DMS153 treated with DMSO at 0.1 percent for 48 hours (cell line): ENCODE measurements around the gene IKZF3.
"Not testable (repeated sequence)": the region's sequence is repeated elsewhere in the genome, so short reads cannot be mapped to it uniquely, and the experiment has no call there.

Experiments
- DNase-seq: peaks from one replicate; lab custom pipeline; 2025; ENCODE audit not compliant: unreplicated experiment; lab: John Stamatoyannopoulos, UW

The IKZF3 gene

GRCh38 chr17:39861235-39861634 is 2.9 kb downstream of the IKZF3 start:
- no peak for DNase-seq

GRCh38 chr17:39855911-39856649 is 8.0 kb downstream of the IKZF3 start:
- not testable (repeated sequence) for DNase-seq

DNA sequence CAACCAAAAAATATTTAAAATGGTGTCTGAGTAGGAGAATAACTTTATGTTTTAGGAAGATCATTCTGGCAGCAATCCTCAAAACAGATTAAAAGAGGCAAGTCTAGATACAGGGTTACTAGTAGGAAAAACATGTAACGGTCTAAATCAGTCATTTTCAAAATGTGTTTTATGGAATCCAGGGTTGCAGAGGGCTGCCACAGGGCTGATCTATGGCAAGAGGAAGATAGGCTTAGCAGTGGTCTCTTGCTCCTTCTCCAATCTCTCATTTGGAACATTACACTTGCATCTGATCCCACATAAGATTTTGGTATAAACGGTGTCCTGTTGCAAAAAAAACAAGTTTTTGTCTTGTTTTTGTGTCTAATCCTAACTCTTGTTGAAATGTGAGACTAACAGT is 9.2 kb downstream of the IKZF3 start:
- no peak for DNase-seq

DNA sequence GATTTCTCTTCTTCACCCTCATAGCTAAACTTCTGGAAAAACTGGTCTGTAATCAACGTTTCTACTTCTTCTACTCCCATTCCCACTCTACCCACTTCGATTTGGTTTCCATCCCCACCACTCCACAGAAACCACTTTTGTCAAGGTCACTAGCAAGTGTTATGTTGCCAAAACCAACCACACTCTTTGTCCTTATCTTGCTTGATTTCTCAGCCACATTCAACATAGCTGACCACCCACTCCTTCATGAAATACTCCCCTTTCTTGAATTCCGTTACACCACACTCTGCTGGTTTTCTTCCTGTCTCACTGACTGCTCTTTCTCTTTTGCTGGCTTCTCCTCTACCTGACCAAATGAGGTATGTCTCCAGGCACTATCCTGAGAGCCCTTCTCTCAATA is 11.9 kb downstream of the IKZF3 start:
- DNase-seq, result no peak

DNA sequence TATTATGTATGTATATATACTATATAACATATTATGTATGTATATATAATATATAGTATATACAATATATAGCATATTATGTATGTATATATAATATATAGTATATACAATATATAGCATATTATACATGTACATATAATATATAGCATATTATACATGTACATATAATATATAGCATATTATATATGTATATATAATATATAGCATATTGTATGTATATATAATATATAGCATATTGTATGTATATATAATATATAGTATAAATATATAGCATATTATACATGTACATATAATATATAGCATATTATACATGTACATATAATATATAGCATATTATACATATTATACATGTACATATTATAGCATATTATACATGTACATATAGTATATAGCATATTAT is 13.9 kb downstream of the IKZF3 start:
- DNase-seq, result not testable (repeated sequence)

GRCh38 chr17:39848600-39848999 is 15.5 kb downstream of the IKZF3 start:
- DNase-seq, result no peak

GRCh38 chr17:39846205-39846604 is 17.9 kb downstream of the IKZF3 start:
- no peak for DNase-seq

DNA sequence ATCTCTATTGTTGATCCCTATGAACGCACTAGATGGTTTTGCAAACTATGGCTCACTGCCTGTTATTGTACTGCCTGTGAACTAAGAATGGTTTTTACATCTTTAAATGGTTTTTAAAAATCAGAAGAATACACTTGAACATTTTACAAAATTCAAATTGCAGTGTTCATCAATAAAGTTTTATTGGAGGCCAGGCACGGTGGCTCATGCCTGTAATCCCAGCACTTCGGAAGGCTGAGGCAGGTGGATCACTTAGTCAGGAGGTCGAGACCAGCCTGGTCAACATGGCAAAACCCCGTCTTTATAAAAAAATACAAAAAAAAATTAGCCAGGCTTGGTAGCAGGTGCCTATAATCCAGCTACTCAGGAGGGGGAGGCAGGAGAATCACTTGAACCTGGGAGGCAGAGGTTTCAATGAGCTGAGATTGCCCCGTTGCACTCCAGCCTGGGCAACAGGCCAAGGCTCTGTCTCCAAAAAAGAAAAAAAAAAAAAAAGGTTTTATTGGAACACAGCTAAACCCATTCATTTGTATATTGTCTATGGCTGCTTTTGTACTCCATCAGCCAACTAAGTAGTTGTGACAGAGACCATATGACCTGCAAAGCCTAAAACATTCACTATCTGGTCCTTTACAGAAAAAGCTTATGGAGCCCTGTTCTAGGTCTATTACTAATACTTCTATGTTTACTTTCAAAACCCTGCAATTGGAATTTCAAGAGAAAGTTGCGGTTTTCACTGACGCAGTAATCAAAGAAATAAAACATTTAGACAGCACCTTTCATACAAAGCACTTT is 18.9 kb downstream of the IKZF3 start:
- peak; percentile 29 for DNase-seq

DNA sequence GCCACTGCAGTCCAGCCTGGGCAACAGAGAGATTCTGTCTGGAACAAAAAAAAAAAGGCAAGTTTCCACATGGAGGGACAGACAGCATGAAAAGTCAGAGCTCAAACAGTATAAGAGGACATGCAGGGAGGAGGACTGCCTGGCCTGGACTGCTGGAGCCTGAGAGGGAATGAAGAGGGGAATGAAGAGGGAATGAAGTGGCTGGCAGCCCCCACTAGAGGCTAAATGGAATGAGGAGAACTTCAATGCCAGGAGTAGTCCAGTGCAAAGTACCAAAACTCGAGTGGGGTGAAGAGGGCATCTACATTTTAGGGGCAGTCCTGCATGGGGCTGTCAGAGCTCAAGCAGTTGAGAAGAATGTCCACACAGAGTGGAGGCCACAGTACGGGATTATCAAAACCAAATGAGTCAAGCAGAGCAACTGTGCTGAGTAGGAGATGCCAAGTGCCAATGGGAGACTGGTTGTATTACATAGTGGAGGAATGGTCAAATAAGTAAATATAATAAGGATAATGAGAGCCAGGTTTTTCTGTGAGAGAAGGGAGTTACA is 22.9 kb downstream of the IKZF3 start:
- no peak for DNase-seq

- no peak for DNase-seq
Measured at GRCh38 chr17:39838784-39839183, 25.3 kb downstream of the IKZF3 start.

DNA sequence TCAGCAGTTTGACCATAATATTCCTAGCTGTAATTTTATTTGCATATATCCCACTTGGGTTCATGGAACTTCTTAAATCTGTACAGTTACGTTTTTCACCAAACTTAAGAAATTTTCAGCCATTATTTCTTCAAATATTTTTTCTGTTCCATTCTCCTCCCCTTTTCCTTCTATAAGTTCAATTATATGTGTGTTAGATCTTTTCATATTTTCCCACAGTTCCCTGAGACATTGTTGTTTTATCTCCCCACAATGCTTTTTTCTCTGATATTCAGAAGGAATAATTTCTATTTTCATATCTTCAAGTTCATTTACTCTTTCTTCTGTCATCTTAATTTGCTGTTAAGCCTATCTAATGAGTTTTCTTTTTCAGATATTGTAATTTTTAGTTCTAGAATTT is 26.1 kb downstream of the IKZF3 start:
- no peak for DNase-seq

DNA sequence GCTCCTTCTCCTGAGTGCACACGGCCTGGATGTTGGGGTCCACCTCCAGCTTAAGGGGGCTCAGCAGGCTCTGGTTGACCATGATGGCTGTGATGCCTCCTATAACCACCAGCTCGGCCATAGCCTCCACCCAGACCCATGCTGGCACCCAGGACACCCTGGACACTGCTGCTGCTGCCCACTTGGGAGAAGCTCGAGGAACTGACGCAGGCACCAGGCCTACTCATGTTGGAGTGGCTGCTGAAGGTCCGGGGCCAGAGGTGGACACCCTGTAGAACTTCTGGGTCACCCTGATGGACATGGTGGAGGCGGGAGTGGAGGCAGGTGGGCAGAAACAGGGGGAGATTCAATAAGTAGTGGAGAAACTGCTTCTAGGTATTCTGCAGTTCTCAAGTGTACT is 28.0 kb downstream of the IKZF3 start:
- DNase-seq, result no peak

- DNase-seq, result no peak
Measured at GRCh38 chr17:39835038-39835786, 28.9 kb downstream of the IKZF3 start.

DNA sequence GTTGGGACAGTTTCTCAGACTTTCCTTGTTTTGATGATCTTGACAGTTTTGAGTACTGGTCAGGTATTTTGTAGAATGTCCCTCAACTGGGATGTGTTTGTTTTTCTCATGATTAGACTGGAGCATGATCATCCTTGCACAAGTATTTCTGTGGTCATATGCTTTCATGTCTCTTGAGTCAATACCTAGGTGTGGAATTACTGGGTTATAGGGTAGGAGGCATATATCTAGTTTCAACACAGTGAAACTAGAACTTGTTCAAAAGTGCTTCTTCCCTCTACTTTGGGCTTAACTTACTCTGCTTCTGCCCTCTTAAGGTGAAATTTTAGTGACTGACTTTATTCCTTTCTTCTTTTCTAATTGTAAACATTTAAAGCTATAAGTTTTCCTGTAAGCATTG is 30.1 kb downstream of the IKZF3 start:
- DNase-seq, result no peak

GRCh38 chr17:39831588-39831987 is 32.5 kb downstream of the IKZF3 start:
- DNase-seq, result no peak

DNA sequence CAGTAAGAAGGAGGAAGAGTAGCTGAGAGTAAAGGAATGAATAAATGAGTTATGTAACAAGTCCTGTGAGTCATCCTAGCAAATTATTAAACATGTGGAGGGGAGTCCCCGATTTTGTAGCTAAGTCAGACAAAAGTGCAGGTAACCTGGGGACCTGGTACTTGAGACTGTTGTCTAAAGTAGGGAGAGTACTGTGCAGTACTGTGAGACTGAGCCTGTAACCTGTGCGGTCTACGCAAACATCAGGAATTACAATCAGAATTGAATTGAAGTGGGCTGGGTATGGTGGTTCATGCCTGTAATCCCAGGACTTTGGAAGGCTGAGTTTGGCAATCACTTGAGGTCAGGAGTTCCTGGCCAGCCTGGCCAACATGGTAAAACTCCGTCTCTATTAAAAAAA is 35.7 kb downstream of the IKZF3 start:
- DNase-seq, result no peak

GRCh38 chr17:39826334-39826733 is 37.8 kb downstream of the IKZF3 start:
- no peak for DNase-seq

- DNase-seq, result no peak
Measured at GRCh38 chr17:39823407-39824054, 40.6 kb downstream of the IKZF3 start.

- no peak for DNase-seq
Measured at GRCh38 chr17:39822051-39822451, 42.1 kb downstream of the IKZF3 start.

- no peak for DNase-seq
Measured at GRCh38 chr17:39820987-39821386, 43.1 kb downstream of the IKZF3 start.

DNA sequence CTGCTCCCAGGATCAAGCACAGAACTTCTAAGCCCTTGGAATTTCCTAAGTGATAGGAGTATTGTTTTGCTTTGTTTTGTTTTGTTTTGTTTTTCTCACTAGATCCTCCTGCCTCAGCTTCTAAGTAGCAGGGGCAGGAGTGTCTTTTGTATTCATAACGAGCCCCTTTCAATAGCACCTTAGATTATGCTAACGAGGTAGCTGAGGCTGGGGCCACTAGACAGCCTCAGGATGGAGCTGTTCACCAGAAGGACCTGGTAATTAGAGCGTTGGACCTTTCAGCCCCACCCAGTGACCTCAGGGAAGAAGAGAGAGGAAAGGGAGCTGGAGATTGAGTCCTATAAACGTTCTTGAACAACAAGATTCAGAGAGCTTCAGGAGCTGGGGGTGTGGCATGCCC is 43.6 kb downstream of the IKZF3 start:
- no peak for DNase-seq
